ENCODE data around the gene MYL10. TPM values are rescaled to one million over a fixed set of nuclear protein-coding genes. Genes with fewer than 3 reads are reported as not detected.
"Not testable (repeated sequence)": the region's sequence is repeated elsewhere in the genome, so short reads cannot be mapped to it uniquely, and the experiment has no call there.

MYL10 gene
- polyA plus RNA-seq, 4 donors = 0.30 to 0.59 (median 0.36) TPM; not detected in 1

DNA sequence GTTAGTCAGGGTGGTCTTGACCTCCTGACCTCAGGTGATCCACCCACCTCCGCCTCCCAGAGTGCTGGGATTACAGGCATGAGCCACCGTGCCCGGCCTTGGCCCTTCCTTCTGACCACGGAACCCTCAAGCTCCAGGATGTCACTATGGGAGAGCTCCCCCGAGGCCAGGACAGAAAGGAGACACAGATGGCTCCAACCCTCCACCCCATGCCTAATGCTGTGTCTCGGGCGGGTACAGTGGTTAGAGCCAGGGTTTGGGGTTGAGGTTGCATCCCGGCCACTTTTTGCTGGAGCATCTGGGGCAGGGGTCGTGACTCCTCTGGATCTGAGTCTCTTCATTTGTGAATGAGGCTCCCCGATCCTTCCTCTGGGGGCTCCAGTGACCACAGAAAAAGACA, 8.1 kb downstream of the MYL10 start:
- no peak for DNase-seq (ENCODE audit: low read depth in 4 of 4, low spot score in 2 of 4)

DNA sequence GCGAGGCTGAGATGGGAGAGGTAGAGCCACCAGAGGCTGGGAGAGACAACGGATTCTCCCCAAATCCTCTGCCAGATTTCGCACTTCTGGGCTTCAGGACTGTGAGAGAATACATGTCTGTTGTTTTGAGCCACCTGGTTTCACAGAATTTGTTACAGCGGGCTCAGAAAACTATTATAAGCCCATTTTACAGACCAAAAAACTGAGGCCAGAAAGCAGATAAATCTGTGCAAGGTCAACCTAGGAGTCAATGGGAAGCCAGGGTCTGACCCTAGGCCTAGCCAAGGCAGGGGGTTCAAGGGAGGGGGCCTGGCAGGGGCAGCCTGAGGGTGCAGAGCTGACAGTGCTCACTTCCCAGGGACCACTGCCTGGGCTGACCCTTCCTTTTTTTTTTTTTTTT, 8.7 kb downstream of the MYL10 start:
- no peak for DNase-seq (ENCODE audit: low read depth in 4 of 4, low spot score in 2 of 4)

- DNase-seq (ENCODE audit: low read depth in 4 of 4, low spot score in 2 of 4) = no peak
Measured at GRCh38 chr7:101618916-101619315, 10.2 kb downstream of the MYL10 start.

DNA sequence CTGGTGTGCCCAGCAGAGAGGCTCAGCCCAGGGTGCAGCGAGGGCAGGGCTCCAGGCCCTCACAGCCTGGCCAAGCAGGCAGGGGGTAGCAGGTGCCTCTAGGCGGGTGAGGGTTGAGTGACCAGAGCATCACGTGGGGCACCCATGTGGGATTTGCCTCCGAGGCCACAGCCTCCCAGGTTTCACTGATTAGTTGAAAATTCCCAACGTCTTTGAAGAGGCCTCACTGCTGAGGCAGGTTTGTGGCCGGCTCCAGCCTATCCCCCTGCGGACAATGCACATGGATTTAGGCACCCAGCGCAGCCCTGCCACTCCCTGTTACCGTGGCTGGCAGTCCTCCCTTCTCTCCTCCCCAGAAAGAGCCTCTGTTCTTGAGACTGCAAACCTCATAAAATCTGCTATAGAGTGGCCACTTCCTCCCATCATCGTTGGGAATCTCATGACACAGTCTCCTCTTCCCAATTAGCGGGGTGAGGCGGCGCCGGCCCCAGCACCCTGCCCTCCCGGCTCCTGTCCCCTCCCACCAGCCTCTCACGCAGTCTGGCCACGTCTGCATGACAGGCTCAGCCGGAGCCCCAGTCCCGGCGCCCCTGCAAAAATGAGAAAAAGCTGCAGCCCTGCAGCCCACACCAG, 10.8 kb downstream of the MYL10 start:
- no peak for DNase-seq (ENCODE audit: low read depth in 4 of 4, low spot score in 2 of 4)

- no peak for DNase-seq (ENCODE audit: low read depth in 4 of 4, low spot score in 2 of 4)
Measured at GRCh38 chr7:101617451-101618206, 11.5 kb downstream of the MYL10 start.

DNA sequence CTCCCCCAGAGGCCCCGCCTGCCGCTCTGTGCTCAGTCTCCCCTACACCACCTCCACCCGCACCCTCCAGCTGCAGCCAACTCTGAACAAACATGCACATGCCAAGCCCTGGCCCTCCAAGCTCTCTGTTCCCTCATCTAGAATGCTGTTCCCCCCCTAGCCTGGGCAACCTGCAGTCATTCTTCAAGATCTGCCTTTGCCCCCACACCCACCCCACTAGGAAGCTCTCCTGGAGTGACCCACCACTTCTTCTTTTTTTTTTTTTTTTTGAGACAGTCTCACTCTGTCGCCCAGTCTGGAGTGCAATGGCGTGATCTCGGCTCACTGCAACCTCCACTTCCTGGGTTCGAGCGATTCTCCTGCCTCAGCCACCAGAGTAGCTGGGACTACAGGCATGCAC, 13.7 kb downstream of the MYL10 start:
- DNase-seq (ENCODE audit: low read depth in 4 of 4, low spot score in 2 of 4) = no peak

DNA sequence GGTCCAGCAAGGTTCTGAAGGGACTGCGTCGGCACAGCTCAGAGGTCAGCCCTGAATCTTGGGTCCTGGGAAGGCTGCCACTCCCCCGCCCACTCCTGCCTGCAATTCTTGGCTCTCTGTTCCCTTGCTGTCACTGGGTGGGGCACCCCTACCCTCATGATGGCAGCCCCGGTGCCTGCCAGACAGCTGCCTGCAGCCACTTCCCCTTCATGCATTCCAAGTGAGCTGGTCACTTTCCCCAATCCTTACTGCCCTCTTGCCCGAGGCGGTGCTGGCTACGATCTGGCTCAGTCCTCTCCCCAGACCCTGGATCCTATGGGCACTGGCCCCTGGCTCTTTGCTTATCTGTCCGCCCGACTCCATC, 14.2 kb downstream of the MYL10 start:
- DNase-seq (ENCODE audit: low read depth in 4 of 4, low spot score in 2 of 4) = no peak

- no peak for DNase-seq (ENCODE audit: low read depth in 4 of 4, low spot score in 2 of 4)
Measured at GRCh38 chr7:101614098-101614938, 14.8 kb downstream of the MYL10 start.

DNA sequence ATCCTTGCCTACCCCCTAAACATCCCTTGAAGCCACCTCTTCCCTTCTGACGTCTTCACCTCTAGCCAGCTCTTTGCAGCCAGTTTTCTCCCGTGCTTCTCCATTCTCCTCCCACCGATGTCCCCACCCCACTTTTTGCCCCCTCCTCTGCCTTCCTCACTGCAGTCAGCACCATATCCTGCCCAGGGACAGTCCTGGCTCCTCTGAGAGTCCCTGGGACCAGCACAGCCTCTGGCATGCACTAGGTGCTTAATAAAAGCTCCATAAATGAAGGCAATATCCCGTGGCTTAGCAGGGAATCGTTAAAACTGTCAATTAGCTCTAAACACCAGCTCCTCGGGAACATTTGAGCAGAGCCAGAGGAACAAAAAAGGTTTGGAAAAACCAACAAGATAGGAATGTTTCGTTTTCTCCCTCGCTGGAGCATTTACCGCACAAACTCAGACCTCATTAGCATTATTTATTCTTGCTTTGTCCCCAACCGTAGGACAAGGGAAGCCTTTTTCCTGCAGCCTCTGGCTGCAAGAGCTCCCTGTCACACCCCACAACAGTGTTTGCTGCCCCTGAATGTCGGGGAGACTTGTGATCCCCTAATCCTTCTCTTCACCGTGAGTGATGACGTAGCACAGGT, 16.1 kb downstream of the MYL10 start:
- DNase-seq (ENCODE audit: low read depth in 4 of 4, low spot score in 2 of 4) = no peak

- no peak for DNase-seq (ENCODE audit: low read depth in 4 of 4, low spot score in 2 of 4)
Measured at GRCh38 chr7:101608772-101609713, 20.1 kb downstream of the MYL10 start.

- DNase-seq (ENCODE audit: low read depth in 4 of 4, low spot score in 2 of 4) = no peak
Measured at GRCh38 chr7:101606498-101606923, 22.6 kb downstream of the MYL10 start.

- DNase-seq (ENCODE audit: low read depth in 4 of 4, low spot score in 2 of 4) = no peak
Measured at GRCh38 chr7:101605611-101606497, 23.2 kb downstream of the MYL10 start.

DNA sequence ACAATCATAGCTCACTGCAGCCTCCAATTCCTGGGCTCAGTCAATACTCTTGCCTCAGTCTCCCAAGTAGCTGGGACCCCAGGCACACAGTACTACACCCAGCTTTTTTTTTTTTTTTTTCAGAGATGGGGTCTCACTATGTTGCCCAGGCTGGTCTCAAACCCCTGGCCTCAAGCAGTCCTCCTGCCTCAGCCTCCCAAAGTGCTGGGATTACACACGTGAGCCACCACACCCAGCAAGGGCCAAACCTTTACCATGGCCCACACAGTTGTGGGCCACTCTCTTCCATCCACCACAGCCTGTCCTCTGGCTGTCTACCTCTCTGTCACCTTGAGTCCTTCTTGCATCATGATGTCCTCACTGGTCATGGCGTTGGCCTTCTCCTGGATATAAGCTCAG, 24.2 kb downstream of the MYL10 start:
- DNase-seq (ENCODE audit: low read depth in 4 of 4, low spot score in 2 of 4) = not testable (repeated sequence)

DNA sequence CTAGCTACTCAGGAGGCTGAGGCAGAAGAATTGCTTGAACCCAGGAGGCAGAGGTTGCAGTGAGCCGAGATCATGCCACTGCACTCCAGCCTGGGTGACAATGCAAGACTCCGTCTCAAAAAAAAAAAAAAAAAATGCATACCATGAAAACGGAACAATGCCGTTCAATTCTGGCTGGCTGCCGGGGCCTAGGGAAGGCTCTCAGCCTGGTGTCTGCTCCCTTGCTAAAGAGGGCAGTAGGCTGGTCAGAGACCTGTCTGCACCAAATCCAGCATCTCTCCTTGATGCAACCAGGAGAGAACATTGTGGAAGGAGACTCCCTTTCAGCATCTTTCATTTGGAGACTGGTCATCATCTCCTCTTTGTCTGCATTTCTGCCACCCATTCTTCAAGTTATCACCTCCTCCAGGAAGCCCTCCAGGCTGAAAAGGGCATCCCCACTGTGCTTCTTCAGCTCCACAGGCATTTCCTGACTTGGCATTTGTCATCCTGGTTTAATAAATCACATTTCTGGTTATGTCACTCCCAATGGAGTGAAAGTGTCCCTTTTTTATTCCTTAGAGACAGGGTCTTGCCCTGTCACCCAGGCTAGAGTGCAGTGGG, 24.7 kb downstream of the MYL10 start:
- DNase-seq (ENCODE audit: low read depth in 4 of 4, low spot score in 2 of 4) = no peak

DNA sequence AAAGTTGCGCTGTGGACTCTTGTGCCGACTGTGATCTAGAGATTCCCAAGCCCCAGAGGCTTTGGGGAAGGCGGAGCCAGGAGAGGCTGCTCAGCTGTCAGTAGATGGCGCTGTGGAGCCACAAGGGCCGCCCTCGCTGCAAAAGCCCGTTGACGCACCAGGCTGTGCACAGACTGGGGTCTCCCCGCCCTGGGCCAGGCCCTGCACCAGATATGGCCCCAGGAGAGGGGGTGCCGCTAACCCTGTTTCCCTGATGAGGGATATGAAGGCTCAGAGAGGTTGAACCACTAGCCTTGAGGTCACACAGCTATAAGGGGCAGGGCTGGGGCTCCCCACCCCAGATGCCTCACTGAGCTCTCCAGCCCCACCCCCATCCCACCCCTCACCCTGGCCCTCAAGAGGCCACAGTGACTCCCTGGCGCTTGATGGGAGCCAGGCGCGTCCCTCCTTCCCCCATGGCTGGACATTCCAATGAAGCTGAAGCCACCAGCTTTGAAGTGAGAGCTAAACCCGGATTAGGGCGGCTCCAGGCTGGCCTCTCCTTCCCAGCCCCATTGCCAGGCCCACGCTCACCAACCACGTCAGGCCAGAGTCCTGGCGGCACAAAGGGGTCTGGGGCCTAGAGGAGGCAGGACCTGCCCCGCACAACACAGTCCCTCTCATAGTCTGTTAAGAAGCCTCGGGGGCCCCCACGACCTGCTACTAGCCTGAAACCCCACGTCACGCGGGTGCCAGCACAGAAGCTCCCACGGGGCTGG, 26.4 kb downstream of the MYL10 start:
- peak in 2 of 4 donors; percentile 50 to 77 for DNase-seq (ENCODE audit: low read depth in 4 of 4, low spot score in 2 of 4)

DNA sequence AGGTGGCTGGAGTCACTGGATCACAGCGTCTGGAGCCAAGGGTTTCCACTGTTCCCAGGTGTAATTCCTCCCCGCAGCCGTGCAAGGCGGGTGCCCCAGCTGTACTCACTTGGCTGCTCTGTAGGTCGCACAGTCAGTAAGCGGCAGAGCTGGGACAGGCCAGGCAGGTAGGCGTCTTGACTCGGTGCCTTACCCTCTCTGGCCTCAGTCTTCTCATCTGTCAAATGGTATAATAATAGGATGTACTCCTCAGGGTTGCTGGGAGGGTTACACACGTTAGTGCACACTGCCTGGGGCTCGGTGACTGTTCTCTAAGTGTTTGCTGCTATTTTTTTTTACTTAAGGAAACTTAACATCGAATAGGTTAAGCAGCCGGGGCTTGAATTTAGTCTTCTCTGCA, 27.0 kb downstream of the MYL10 start:
- DNase-seq (ENCODE audit: low read depth in 4 of 4, low spot score in 2 of 4) = no peak

DNA sequence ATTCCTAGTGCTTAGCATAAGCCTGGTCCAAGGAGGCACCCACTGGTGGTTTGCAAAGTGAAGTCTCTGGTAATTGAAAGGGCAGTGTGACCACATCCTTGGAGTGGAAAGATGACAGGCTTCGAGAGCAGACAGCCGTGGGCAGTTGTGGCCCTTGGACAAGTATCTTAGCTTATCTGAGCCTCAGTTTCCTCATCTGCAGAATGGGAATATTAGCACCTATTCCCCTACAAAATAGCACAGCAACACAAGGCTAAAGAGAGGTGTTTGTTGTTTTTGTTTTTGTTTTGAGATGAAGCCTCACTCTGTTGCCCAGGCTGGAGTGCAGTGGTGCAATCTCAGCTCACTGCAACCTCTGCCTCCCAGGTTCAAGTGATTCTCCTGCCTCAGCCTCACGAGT, 29.3 kb downstream of the MYL10 start:
- DNase-seq (ENCODE audit: low read depth in 4 of 4, low spot score in 2 of 4) = no peak

Data from left renal cortex interstitium (tissue), 4 donors.